ENCODE results near the gene PLCB4.

Gene PLCB4

GRCh38 chr20:9103955-9104354, 35.1 kb downstream of the PLCB4 start:
- in situ Hi-C loops (cut with MboI; ENCODE audit: low sequenced_read_pairs, unreplicated experiment): no loop called here
- no peak for DNase-seq (ENCODE audit: low spot score)
- TF ChIP-seq CTCF (IDR thresholded peaks at IDR 0.05; ENCODE audit: borderline replicate concordance, control extremely low read depth, extremely low read depth, insufficient read depth, missing control alignments): no peak

- TF ChIP-seq CTCF (IDR thresholded peaks at IDR 0.05; ENCODE audit: borderline replicate concordance, control extremely low read depth, extremely low read depth, insufficient read depth, missing control alignments): no peak
- in situ Hi-C loops (cut with MboI; ENCODE audit: low sequenced_read_pairs, unreplicated experiment): no loop called here
Observed at GRCh38 chr20:9108260-9108659, 39.4 kb downstream of the PLCB4 start.

GRCh38 chr20:9109566-9109965, 40.7 kb downstream of the PLCB4 start:
- no peak for TF ChIP-seq CTCF (IDR thresholded peaks at IDR 0.05; ENCODE audit: borderline replicate concordance, control extremely low read depth, extremely low read depth, insufficient read depth, missing control alignments)
- DNase-seq (ENCODE audit: low spot score): no peak
- in situ Hi-C loops (cut with MboI; ENCODE audit: low sequenced_read_pairs, unreplicated experiment): no loop called here

More at GRCh38 chr20:9108260-9108659, 39.4 kb downstream of the PLCB4 start:
- no peak for DNase-seq (ENCODE audit: low spot score)

GRCh38 chr20:9110365-9110764, 41.5 kb downstream of the PLCB4 start:
- DNase-seq (ENCODE audit: low spot score): no peak
- no peak for TF ChIP-seq CTCF (IDR thresholded peaks at IDR 0.05; ENCODE audit: borderline replicate concordance, control extremely low read depth, extremely low read depth, insufficient read depth, missing control alignments)
- in situ Hi-C loops (cut with MboI; ENCODE audit: low sequenced_read_pairs, unreplicated experiment): no loop called here

- TF ChIP-seq CTCF (IDR thresholded peaks at IDR 0.05; ENCODE audit: borderline replicate concordance, control extremely low read depth, extremely low read depth, insufficient read depth, missing control alignments): no peak
- in situ Hi-C loops (cut with MboI; ENCODE audit: low sequenced_read_pairs, unreplicated experiment): no loop called here
- no peak for DNase-seq (ENCODE audit: low spot score)
Observed at GRCh38 chr20:9110916-9111432, 42.1 kb downstream of the PLCB4 start.

- in situ Hi-C loops (cut with MboI; ENCODE audit: low sequenced_read_pairs, unreplicated experiment): no loop called here
- no peak for TF ChIP-seq CTCF (IDR thresholded peaks at IDR 0.05; ENCODE audit: borderline replicate concordance, control extremely low read depth, extremely low read depth, insufficient read depth, missing control alignments)
- DNase-seq (ENCODE audit: low spot score): no peak
Observed at GRCh38 chr20:9112541-9113515, 43.9 kb downstream of the PLCB4 start.
